Measurements from ENCODE around the gene SAMM50. TPM values are rescaled to one million over a fixed set of nuclear protein-coding genes. Genes with fewer than 3 reads are reported as not detected.

SAMM50 gene
- total RNA-seq, 1 experiment from 2014 or later: 55.3 TPM

GRCh38 chr22:43988960-43989359 lies 33.7 kb downstream of the SAMM50 start:
- Mint-ChIP-seq H3K27ac (ENCODE audit: unreplicated experiment) (no peak overlapping the region), H3K27me3 (ENCODE audit: unreplicated experiment) (no peaks in the 10 kb centered on the region), H3K36me3 (ENCODE audit: insufficient read depth, unreplicated experiment) (peaks cover 61% of the 10 kb centered on the region), H3K4me3 (ENCODE audit: low read depth, unreplicated experiment) (no peak overlapping the region), H3K4me1 (ENCODE audit: low read depth, unreplicated experiment) (no peaks in the 10 kb centered on the region), H3K9me3 (ENCODE audit: low read depth, unreplicated experiment) (no peaks in the 10 kb centered on the region)
- intact Hi-C loops (cut with micrococcal nuclease; ENCODE audit: unreplicated experiment): no loop called here
- CTCF ChIA-PET: no interaction called here
- no TSS peak for BruUV-seq (replicated peaks)
- TF ChIP-seq CTCF (IDR thresholded peaks at IDR 0.05; ENCODE audit: unreplicated experiment): no peak
- DNase-seq: no peak

- Mint-ChIP-seq H3K9me3 (ENCODE audit: low read depth, unreplicated experiment) (no peaks in the 10 kb centered on the region), H3K4me1 (ENCODE audit: low read depth, unreplicated experiment) (no peaks in the 10 kb centered on the region), H3K4me3 (ENCODE audit: low read depth, unreplicated experiment) (no peak overlapping the region), H3K27me3 (ENCODE audit: unreplicated experiment) (no peaks in the 10 kb centered on the region), H3K27ac (ENCODE audit: unreplicated experiment) (no peak overlapping the region), H3K36me3 (ENCODE audit: insufficient read depth, unreplicated experiment) (peaks cover 64% of the 10 kb centered on the region)
- CTCF ChIA-PET: interaction anchor here (0.7 kb wide), 1 partner anchor 139 kb away, joined by 3 read pairs; no protein-coding TSS in a partner anchor
- no peak for DNase-seq
- TF ChIP-seq CTCF (IDR thresholded peaks at IDR 0.05; ENCODE audit: unreplicated experiment): no peak
- BruUV-seq (replicated peaks): no TSS peak
- intact Hi-C loops (cut with micrococcal nuclease; ENCODE audit: unreplicated experiment): no loop called here
Measured at GRCh38 chr22:43990044-43990443, 34.8 kb downstream of the SAMM50 start.

- H3K4me1 Mint-ChIP-seq (ENCODE audit: low read depth, unreplicated experiment): no peaks in the 10 kb centered on the region
- CTCF ChIA-PET: interaction anchor here (0.6 kb wide), 1 partner anchor 1228 kb away, joined by 3 read pairs; no protein-coding TSS in a partner anchor
- H3K27ac Mint-ChIP-seq (ENCODE audit: unreplicated experiment): no peak overlapping the region
- H3K9me3 Mint-ChIP-seq (ENCODE audit: low read depth, unreplicated experiment): no peaks in the 10 kb centered on the region
- no peak for DNase-seq
- H3K4me3 Mint-ChIP-seq (ENCODE audit: low read depth, unreplicated experiment): no peak overlapping the region
- no peaks in the 10 kb centered on the region for H3K27me3 Mint-ChIP-seq (ENCODE audit: unreplicated experiment)
- BruUV-seq (replicated peaks): no TSS peak
- intact Hi-C loops (cut with micrococcal nuclease; ENCODE audit: unreplicated experiment): no loop called here
- H3K36me3 Mint-ChIP-seq (ENCODE audit: insufficient read depth, unreplicated experiment): peaks cover 52% of the 10 kb centered on the region
- no peak for TF ChIP-seq CTCF (IDR thresholded peaks at IDR 0.05; ENCODE audit: unreplicated experiment)
Measured at GRCh38 chr22:43991316-43992020, 36.2 kb downstream of the SAMM50 start.

- Mint-ChIP-seq H3K27me3 (ENCODE audit: unreplicated experiment) (no peaks in the 10 kb centered on the region), H3K27ac (ENCODE audit: unreplicated experiment) (no peak overlapping the region), H3K9me3 (ENCODE audit: low read depth, unreplicated experiment) (no peaks in the 10 kb centered on the region), H3K4me3 (ENCODE audit: low read depth, unreplicated experiment) (no peak overlapping the region), H3K36me3 (ENCODE audit: insufficient read depth, unreplicated experiment) (peaks cover 43% of the 10 kb centered on the region), H3K4me1 (ENCODE audit: low read depth, unreplicated experiment) (no peaks in the 10 kb centered on the region)
- no peak for DNase-seq
- CTCF ChIA-PET: interaction anchor here (1.4 to 1.7 kb wide), 3 partner anchors 93 to 635 kb away, joined by 9 to 56 read pairs (median 23); no protein-coding TSS in a partner anchor
- no peak for TF ChIP-seq CTCF (IDR thresholded peaks at IDR 0.05; ENCODE audit: unreplicated experiment)
- no TSS peak for BruUV-seq (replicated peaks)
- intact Hi-C loops (cut with micrococcal nuclease; ENCODE audit: unreplicated experiment): no loop called here
Measured at GRCh38 chr22:43992331-43992821, 37.1 kb downstream of the SAMM50 start.
